NCI-H1436 (cell line): Measurements from ENCODE around the gene NEDD1.

ENCODE experiments used
- DNase-seq: peaks from one replicate; lab custom pipeline; 2025; lab: John Stamatoyannopoulos, UW

The NEDD1 gene

DNA sequence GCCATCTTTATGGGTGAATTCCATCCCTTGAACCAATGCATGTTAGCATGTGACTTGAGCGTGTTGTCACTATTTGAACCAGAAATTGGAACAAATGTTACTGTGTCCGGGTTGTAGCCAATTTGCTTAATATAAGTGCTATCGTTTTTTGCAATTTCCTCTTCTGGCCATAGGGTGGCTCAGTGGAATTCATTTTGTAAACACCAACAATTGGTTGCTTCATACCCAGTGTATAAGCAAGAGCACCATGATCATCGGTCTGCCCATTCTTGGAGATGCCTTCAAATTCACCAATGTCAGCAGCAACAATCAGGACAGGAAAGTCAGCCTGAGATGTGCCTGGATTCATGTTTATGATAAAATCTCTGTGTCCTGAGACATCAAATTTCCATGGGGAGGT, 5.0 kb upstream of the NEDD1 start:
- no peak for DNase-seq

DNA sequence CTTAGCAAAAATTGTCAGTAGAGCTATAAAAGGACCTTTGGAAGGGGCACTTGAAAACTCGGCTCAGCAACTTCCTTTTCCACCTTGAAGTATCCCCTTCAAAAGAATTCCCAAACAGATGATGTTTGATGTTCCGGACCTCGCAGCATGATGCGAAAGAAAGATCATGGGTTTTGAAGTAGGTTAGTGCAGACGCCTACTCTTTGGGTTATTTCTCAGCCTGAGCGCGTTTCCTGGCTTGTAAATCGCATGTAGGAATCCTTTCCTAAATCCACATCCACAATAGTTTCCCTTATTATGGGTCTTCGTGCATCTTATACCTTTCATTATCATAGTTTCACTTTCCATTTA, 584 bp upstream of the NEDD1 start:
- no peak for DNase-seq

DNA sequence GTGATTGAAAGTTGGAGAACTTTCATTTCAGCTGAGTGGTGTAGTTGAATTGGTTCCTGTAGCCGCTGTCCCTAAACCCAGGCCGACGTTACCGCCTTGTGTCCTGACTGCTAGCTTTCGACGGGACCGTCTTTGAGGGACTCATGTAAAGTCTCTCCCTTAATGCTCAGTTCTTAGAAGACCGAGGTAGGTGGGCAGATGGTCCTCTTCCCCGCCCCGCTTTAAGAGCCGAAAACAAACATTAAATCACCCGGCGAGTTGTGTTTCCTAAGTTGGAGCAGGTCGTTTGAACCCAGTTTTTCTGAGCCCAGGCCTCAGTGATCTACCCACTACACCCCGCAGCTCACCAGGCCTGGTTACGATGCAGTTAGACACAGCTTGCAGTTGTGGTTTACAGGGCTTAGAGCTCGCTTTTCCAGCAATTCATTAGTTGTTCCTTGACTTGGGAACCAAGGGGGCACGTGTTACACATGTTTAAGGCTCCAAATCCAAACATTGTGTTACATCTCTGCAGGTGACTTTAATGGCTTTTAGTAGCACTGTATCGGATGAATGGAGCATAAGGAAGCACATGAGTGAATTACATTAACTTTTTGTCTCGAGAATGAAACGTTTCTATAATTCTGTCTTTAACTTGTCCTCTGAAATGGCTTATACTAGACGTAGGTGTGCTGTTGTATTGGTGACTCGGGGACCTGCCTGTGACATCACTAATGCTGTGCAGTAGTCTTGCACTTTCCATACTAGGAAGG, 790 bp downstream of the NEDD1 start:
- peak; percentile 0 for DNase-seq

GRCh38 chr12:96908423-96908675, 1.3 kb downstream of the NEDD1 start:
- no peak for DNase-seq

GRCh38 chr12:96912261-96912660, 5.2 kb downstream of the NEDD1 start:
- DNase-seq = no peak

DNA sequence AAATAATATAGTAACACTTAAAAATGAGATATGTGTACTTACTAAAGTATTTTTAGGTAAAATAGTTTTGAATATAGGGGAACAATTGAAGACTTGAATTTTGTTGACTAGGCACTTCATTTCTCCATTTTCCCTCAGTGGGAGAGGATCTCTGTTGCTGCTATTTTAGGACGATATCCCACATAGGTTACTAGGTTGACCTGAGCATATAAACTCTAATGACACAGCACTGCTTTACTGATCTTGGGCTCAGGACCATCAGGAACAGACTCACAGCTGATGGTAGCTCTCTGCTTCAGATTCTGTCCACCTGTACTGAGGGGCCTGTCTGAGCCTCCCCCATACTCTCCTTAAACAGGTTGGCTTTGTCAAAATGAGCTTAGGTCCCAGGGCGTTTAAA, 5.9 kb downstream of the NEDD1 start:
- DNase-seq = no peak

GRCh38 chr12:96919510-96920210, 12.6 kb downstream of the NEDD1 start:
- DNase-seq = no peak

DNA sequence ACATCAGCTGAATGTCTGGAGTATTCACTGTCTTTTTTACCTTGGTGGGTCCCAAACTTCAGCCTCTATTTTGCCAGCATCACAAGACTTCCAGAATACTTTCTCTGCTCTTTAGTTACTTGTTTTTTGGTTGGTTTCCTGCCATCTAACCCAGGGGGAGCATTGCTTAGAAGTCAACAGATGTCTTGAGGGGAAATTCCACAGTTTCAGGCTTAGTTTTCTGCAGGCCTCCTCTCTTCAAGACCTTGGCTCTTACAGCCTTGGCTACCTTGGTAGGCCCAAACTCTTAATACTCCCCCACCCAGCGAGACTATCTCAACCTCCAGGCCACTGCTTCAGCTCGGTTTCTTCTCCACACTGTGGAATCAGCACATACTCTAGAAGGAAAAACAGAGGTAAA, 41.7 kb downstream of the NEDD1 start:
- DNase-seq = no peak

DNA sequence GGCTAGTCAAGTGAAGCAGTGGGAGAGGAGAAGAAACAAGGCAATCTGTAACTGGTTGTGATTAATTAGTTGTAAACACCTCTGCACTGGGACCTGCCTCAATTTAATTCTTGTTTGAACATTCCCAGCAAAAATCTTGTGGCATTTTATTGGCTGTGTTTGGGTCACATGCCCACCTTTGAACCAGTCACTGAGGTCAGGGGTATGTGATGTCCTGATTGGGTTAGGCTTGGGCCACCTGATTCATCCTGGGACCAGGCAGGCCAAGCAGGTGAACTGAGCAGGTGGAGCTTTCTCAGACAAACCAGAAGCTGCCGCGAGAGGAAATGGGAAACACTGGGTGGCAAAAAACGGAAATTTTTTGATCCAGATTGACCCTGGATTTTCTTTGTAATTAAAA, 72.5 kb downstream of the NEDD1 start:
- DNase-seq = no peak

DNA sequence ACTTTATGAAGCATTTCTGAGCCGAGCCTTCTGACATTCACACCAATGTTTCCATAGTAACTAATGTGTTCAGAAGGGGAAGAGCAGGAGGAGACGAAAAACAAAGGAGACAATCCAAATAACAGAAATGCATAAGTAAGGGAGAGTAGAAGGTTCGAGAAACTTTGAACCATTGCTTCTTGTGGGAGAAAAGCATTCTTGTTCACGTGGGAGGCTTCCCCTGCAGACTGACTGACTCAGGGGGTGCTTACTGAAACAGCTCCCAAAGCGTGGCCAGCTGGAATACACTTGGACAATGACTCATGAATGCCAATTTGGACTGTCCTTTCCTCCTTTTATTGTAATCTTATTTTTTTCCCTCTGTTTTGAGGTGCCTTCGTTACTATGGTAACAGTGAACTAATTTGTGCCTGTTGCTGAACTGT, 73.9 kb downstream of the NEDD1 start:
- DNase-seq = no peak

- no peak for DNase-seq
These were observed 74.9 kb downstream of the NEDD1 start for GRCh38 chr12:96981911-96982310.

GRCh38 chr12:96982671-96983070, 75.6 kb downstream of the NEDD1 start:
- no peak for DNase-seq

- peak; percentile 44 for DNase-seq
These were observed 78.7 kb downstream of the NEDD1 start for GRCh38 chr12:96985515-96986362.

GRCh38 chr12:96986883-96987523, 79.9 kb downstream of the NEDD1 start:
- DNase-seq = peak; percentile 51

DNA sequence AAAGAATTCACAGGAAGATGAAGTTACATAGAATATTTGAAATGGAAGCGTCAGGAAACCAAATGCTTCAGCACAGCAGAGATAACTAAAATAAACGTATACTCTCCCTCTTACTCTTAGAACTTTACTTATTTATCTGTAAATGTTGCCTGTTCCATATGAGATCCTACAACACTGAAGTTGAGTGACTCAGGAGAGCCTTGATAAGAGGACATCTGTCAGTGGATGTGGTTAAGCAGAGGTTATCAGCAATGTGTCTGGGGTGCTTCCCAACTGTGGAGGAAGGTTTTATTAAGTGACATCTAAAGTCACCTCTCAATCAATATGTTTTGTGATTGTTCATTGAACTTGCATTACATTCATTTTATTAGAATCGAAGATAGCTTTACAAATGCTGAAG, 81.9 kb downstream of the NEDD1 start:
- DNase-seq = no peak

DNA sequence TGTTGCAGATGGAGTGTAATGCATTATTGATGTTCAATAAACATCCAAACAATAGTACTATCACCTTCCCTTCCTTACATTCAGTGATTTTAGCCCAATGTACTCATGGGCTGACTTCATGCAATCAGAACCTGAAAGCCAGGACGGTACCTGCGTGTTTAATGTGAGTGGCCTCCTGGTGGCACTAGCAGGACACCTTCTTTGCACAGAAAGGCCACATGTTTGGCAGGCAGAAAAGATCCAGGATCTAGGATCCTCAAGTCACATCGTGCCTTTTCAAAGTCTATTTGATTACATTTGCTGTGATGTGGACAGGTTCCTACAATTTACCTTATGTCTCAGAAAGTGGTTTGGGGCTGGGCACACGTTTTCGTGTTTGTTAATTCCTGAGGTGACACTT, 82.9 kb downstream of the NEDD1 start:
- DNase-seq = peak; percentile 48

DNA sequence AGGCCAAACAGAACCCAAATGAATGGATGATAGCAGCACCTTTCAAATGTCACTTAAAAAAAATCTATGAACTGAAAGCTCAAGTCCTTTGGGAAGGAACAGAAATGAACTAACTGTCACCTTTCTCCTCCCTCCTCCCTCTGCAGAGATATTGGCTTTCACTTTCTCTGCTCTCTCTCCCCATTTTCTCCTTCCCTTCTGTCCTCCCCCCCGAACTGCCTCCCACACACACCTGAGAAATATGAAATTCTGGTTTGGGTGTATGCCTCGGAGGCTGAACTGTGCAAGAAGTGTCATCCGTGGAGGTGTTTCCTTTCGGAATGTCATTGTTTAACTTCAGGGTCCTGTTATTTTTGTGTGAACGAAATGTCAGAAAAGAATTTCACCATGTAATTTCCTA, 87.8 kb downstream of the NEDD1 start:
- DNase-seq = no peak

- DNase-seq = no peak
These were observed 88.8 kb downstream of the NEDD1 start for GRCh38 chr12:96995861-96996260.

GRCh38 chr12:96997797-96998484, 90.9 kb downstream of the NEDD1 start:
- no peak for DNase-seq

GRCh38 chr12:97003276-97003675, 96.2 kb downstream of the NEDD1 start:
- no peak for DNase-seq
